Inferior parietal cortex (tissue), 1 donor: ENCODE measurements around the gene SNCG.
"Not testable (repeated sequence)": the region's sequence is repeated elsewhere in the genome, so short reads cannot be mapped to it uniquely, and the experiment has no call there.

ENCODE experiments used
- DNase-seq: peaks from one replicate; pipeline ENCODE4 v3.0.0-alpha.2; 2016; ENCODE audit errors: extremely low spot score

Gene SNCG

GRCh38 chr10:86958116-86958900 is at the start of gene SNCG:
TSS of gene SNCG (plus strand) at chr10:86958599. CDS start at chr10:86958698, 99 bp downstream.
- DNase-seq = no peak

DNA sequence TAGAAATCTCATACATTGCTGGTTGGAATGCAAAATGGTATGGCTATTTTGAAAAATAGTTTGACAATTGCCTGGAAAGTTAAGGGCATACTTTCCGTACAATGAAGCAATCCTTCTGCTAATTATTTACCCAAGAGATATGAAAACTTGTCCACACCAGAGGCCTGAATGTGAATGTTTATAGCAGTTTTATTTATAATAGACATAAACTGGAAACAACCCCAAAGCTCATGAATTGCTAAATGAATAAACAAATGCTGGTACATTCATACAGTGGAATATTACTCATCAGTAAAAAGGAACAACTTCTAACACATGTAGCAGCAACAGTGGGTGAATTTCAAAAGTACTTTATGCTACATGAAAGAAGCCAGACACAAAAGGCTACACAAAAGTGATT is 43.7 kb upstream of the SNCG start:
- DNase-seq = no peak

GRCh38 chr10:86918022-86918471 is 40.4 kb upstream of the SNCG start:
- DNase-seq = no peak

GRCh38 chr10:86922553-86922961 is 35.8 kb upstream of the SNCG start:
- no peak for DNase-seq

DNA sequence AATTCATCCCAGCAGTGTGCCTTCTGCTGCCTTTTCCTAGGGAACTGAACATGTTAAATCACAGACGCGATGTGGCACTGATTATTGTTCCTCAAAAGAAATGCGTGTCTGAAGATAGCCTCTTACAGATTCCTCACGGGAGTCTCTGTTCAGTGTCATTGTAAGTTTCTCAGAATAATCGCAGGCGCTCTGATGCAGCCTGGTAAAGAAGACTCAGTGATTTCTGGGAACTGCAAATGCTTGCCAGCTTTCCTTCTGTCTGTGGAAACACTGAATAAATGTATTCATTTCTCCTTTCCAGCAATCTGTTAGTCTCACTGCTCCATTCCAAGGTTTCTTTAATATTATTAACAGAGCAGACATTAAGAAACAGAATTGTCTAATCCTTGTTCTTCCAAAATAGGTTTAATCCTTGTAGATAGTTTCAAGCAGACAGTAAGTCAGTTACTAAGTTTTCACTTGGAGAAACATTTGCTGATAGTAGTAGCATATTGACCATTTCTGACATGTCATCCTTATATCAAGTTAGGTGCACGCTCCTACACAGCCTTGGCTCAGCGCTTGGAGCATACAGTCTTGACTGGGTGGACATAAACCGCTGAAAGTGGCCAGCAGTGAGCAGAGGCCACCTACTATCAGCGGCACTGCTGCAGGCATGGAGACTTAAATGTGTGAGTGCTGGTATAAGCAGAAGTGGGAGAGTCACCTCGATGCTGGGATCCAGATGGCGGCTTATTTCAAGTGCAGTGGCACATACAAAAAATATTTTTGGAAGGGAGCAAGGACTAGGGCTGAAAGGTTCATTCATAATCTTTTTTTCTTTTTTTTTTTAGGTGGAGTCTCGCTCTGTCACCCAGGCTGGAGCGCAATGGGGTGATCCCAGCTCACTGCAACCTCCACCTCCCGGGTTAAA is 28.7 kb upstream of the SNCG start:
- DNase-seq = peak; percentile 51

GRCh38 chr10:86931872-86932271 is 26.5 kb upstream of the SNCG start:
- no peak for DNase-seq

GRCh38 chr10:86932674-86933073 is 25.7 kb upstream of the SNCG start:
- no peak for DNase-seq

- DNase-seq = not testable (repeated sequence)
Observed at GRCh38 chr10:86934162-86934711, 24.2 kb upstream of the SNCG start.

- no peak for DNase-seq
Observed at GRCh38 chr10:86936661-86937501, 21.5 kb upstream of the SNCG start.

DNA sequence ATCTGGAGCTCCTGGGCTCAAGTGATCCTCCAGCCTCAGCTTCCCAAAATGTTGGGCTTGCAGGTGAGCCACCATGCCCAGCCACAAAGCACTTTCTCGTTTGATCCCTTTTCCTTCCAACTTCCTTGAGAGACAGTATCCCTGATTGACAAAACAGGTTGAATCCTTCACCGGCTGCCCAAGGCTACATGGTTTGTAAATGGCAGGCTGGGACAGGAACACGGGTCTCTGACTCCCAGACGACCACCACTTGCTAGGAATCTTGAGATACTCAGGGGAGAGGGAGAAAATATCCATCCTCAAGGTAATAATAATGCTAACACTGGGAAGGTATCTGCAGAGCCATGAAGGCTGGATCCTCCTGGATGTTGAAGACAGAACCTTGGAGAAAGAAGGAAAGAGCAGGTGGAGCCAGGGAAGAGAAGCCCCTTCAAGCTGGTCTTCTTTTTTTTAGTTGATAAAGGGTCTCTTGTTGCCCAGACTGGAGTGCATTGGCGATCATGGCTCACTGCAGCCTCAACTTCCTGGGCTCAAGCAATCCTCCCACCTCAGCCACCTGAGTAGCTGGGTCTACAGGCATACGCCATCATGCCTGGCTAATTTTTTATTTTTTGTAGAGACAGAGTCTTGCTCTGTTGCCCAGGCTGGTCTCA is 20.8 kb upstream of the SNCG start:
- no peak for DNase-seq

- DNase-seq = no peak
Observed at GRCh38 chr10:86938260-86938659, 20.1 kb upstream of the SNCG start.

DNA sequence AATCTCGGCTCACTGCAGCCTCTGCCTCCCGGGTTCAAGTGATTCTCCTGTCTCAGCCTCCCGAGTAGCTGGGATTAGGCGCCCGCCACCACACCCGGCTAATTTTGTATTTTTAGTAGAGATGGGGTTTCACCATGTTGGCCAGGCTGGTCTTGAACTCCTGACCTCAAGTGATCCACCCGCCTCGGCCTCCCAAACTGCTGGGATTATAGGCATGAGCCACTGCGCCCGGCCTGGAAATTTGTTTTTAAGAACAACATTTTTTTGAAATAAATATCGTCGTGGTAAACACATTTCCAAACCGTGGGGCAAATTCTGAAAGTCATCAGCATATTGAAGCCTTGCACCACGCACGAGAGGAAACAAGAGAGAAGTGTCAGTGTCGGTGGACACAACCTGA is 18.3 kb upstream of the SNCG start:
- not testable (repeated sequence) for DNase-seq

DNA sequence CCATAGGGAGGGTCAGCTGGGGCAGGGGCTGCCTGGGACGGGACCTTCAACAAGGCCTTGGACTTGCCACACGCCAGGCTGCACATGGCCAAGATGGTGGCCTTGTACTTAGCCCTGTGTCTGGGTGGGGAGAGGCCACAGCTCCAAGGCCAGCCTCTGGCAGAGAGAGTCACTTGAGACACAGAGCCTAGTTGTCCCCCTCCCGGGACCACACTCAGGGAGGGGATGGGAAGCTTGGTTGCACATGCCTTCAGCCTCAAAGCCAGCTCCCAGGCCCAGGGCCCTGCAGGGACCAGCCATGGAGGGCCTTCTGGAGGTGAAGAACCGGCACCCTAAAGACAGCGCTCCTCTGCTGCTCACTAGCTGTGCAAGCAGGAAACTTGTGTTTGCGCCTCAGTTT is 17.7 kb upstream of the SNCG start:
- DNase-seq = no peak

DNA sequence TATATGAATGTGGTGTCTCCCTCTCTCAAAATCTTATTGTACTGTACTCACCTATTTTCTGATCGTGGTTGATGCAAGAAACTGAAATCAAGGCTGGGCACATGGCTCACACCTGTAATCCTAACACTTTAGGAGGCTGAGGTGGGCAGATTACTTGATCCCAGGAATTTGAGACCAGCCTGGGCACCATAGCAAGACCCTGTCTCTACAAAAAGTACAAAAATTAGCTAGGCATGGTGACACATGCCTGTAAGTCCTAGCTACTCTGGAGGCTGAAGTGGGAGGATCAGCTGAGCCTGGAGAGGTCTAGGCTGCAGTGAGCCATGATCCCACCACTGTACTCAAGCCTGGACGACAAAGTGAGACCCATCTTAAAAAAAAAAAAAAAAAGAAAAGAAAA is 17.0 kb upstream of the SNCG start:
- DNase-seq = no peak

DNA sequence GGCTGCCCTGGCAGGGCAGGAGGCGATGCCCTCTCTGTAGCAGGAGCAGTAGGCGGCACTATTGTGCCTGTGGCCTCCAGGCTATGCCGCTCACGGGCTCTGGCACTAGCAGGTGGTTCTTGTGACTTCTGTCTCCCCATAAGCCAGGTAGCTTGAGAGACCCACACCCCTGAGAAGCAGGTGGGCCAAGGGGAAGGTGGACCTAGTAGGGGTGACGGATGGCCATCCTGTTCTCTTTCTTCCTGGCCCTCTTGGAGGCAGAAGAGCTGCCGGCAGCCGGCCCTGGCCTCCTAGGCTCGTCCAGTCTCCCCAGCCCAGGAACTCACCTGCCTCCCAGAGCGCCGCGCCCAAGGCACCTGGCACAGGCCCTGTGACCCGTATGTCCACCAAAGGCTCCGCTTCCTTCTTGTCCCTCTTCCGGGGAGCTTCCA is 16.4 kb upstream of the SNCG start:
- DNase-seq = no peak

DNA sequence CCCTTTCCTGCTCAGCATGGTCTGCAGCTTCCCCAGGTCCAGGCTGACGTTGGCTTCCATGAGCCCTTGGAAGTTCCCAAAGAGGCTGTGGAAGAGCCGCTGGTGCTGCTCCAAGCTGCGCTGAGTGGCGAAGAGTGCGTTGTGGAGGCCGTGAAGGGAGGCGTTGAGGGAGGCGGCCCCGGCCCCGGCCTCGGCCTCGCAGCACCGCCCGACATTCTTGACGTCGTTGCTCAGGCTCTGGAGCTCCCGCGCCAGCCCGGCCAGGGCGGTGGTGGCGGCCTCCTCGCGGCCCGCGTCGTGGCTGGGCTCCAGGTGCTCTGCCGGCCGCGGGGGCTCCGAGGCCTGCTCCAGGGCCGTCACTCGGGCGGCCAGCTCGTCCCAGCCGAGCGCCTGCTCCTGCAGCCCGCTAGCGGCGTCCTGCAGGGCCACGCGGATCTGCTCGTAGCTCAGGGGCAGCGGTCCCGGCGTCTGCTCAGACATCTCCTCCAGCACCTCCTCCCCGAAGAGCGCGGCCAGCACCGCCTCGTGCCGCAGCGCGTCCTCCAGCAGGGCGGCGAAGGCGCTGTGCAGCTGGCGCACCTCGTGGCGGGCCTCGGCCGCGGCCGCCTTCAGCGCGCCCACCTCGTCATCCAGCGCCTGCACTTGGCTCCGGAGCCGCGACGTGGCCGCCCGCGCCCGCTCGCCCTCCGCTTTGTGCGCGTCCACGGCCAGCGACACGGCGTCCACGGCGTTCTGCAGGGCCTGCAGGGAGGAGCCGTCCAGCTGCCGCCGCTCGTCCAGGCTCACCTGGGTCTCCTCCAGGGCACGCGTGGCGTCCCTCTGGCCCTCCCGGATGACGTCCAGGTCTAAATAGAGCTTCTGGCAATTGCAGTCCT is 15.7 kb upstream of the SNCG start:
- DNase-seq = no peak

- DNase-seq = no peak
Observed at GRCh38 chr10:86943316-86944030, 14.9 kb upstream of the SNCG start.

DNA sequence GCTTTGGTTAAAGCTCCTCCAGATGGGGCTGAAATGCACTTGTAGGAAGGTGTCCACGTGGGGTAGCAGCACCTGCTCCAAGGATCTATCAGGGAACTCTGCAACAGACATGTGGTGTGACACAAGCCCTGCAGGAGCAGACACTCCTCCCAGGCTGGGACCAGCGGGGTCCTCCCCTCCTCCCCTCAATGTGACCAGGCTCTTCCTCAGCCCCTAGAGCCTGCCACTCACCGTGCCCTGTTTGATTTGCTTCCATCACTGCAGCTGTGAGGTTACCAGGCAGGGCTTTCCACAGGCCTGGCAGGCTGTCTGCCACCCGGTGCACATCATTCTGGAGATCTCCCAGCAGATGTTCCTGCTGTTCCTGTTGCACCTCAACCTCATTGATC is 14.4 kb upstream of the SNCG start:
- DNase-seq = no peak

DNA sequence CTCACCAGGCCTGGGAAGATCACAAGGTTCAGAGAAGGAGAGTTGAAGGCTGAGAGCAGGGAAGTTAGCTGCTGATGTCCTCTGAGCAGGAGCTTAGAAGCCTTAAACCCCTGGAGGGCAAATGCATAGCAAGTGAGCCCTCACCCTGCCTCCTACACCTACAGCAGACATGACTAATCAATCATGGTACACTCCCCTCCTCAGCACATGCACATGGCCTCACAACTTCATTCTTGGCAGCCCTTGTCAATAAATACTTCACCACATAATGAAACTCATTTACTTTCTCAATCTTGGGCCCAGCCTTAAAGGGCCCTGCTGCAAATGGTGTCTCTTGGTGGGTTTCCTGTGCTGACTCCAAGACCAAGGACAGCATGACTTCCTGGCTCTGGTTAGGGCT is 13.9 kb upstream of the SNCG start:
- no peak for DNase-seq
